Endothelial cell of umbilical vein (primary cell): ENCODE data around the gene ARID5A. TPM values are rescaled to one million over a fixed set of nuclear protein-coding genes. Genes with fewer than 3 reads are reported as not detected.

Source experiments
- BruUV-seq: library from RNA; stranded (reverse); fragments of 400-500 nt; replicated peaks from 2 replicates; lab custom pipeline; 2021; lab: Mats Ljungman, UMichigan
- CTCF ChIA-PET: fragments of 300-600, 350-600 bp; sonication (Branson Sonifier 250); formaldehyde crosslinking; loops from one replicate; lab custom pipeline; 2021; ENCODE audit warnings: antibody characterized with exemption, inconsistent platforms; lab: Charles Lee
- POLR2A ChIA-PET: fragments of 300-600, 350-600 bp; sonication (Branson Sonifier 250); formaldehyde crosslinking; loops from one replicate; lab custom pipeline; 2021; ENCODE audit warnings: antibody characterized with exemption, inconsistent platforms; lab: Charles Lee
- DNase-seq: peaks from one replicate; pipeline ENCODE4 v3.0.0-alpha.2; 2011; ENCODE audit warnings: low read depth, low spot score
- FAIRE-seq: peaks from 2 replicates; lab custom pipeline; 2011; peaks lifted over from hg19 to GRCh38; lab: Jason Lieb, UNC
- H2AFZ ChIP-seq: 2 replicates; pipeline ENCODE4 v1.6.0; 2012; ENCODE audit warnings: low read depth, low read length, control low read depth, inconsistent platforms
- H3K27ac ChIP-seq: 2 replicates; pipeline ENCODE4 v1.5.1; 2011; ENCODE audit warnings: low read depth, mild to moderate bottlenecking, control low read depth, low read length, moderate library complexity; ENCODE audit not compliant: insufficient read depth
- H3K27me3 ChIP-seq, 2 experiments: 2 replicates each; pipeline versions ENCODE4 v1.6.0 to v1.6.1; 2011; ENCODE audit warnings: low read length in 2 of 2, mixed read lengths in 1 of 2; ENCODE audit not compliant: control insufficient read depth in 2 of 2, insufficient read depth in 2 of 2
- H3K36me3 ChIP-seq, 2 experiments: 2 replicates in 1 of 2; 3 replicates in 1 of 2; pipeline ENCODE4 v1.5.1; 2011; ENCODE audit warnings: low read length in 2 of 2, mild to moderate bottlenecking in 1 of 2, moderate library complexity in 1 of 2; ENCODE audit not compliant: control insufficient read depth in 2 of 2, insufficient read depth in 2 of 2; ENCODE audit errors: extremely low read depth in 1 of 2
- H3K4me1 ChIP-seq: 3 replicates; pipeline ENCODE4 v1.5.1; 2011; ENCODE audit warnings: mild to moderate bottlenecking, low read length; ENCODE audit not compliant: control insufficient read depth, insufficient read depth; ENCODE audit errors: extremely low read depth
- H3K4me2 ChIP-seq: 2 replicates; pipeline ENCODE4 v1.6.1; 2011; ENCODE audit warnings: low read length, control low read depth, mixed read lengths; ENCODE audit not compliant: insufficient read depth
- H3K4me3 ChIP-seq, 3 experiments: fragments of 200-600 bp in 1 of 3; sonication (generic), shearing (Covaris generic) in 1 of 3; replicated peaks in 1 of 3; 2 replicates each; pipeline ENCODE4 v1.5.1; 2011 to 2016; ENCODE audit warnings: control low read depth in 3 of 3, low read length in 3 of 3, mild to moderate bottlenecking in 2 of 3, inconsistent platforms in 1 of 3, low read depth in 1 of 3, moderate library complexity in 1 of 3; ENCODE audit not compliant: insufficient read depth in 1 of 3
- H3K79me2 ChIP-seq: 2 replicates; pipeline ENCODE4 v1.6.0; 2012; ENCODE audit warnings: low read length, inconsistent platforms; ENCODE audit not compliant: control insufficient read depth, insufficient read depth
- H3K9ac ChIP-seq: replicated peaks from 2 replicates; pipeline ENCODE3; 2011; ENCODE audit warnings: low read length, control low read depth; ENCODE audit not compliant: insufficient read depth; ENCODE audit errors: extremely low read depth
- H3K9me1 ChIP-seq: replicated peaks from 3 replicates; pipeline ENCODE4 v1.6.0; 2011; ENCODE audit warnings: mild to moderate bottlenecking, low read length; ENCODE audit not compliant: control insufficient read depth, insufficient read depth; ENCODE audit errors: extremely low read depth
- H3K9me3 ChIP-seq: replicated peaks from 2 replicates; pipeline ENCODE4 v1.5.1; 2012; ENCODE audit warnings: low read length, inconsistent platforms; ENCODE audit not compliant: control insufficient read depth, insufficient read depth
- H4K20me1 ChIP-seq: replicated peaks from 2 replicates; pipeline ENCODE3; 2011; ENCODE audit warnings: mild to moderate bottlenecking, low read length; ENCODE audit not compliant: control insufficient read depth, insufficient read depth; ENCODE audit errors: extremely low read depth
- CTCF ChIP-seq, 2 donors: IDR thresholded peaks; 1 replicate in 1 of 2; 2 replicates in 1 of 2; pipeline ENCODE4 v1.5.1; 2011; ENCODE audit warnings: low read length in 2 of 2, mild to moderate bottlenecking in 2 of 2, moderate library complexity in 2 of 2, control low read depth in 1 of 2, inconsistent platforms in 1 of 2, low read depth in 1 of 2; ENCODE audit not compliant: insufficient read depth in 1 of 2; ENCODE audit errors: extremely low read depth in 1 of 2
- EZH2 ChIP-seq: IDR thresholded peaks from 2 replicates; pipeline ENCODE4 v1.6.1; 2012; ENCODE audit warnings: borderline replicate concordance, low read depth, mild to moderate bottlenecking, moderate library complexity, low read length, inconsistent platforms; ENCODE audit not compliant: severe bottlenecking
- FOS ChIP-seq: IDR thresholded peaks from 2 replicates; pipeline ENCODE4 v1.6.1; 2011; ENCODE audit warnings: mild to moderate bottlenecking, low read length, moderate library complexity, borderline replicate concordance; ENCODE audit not compliant: insufficient read depth
- GATA2 ChIP-seq: IDR thresholded peaks from 2 replicates; pipeline ENCODE4 v1.7.0; 2011; ENCODE audit warnings: low read depth, mild to moderate bottlenecking, moderate library complexity, mixed read lengths, low read length; ENCODE audit not compliant: insufficient read length, insufficient read depth
- JUN ChIP-seq: IDR thresholded peaks from 2 replicates; pipeline ENCODE4 v1.6.1; 2011; ENCODE audit warnings: borderline replicate concordance, low read depth; ENCODE audit not compliant: insufficient read length, insufficient read depth
- MAX ChIP-seq: IDR thresholded peaks from 2 replicates; pipeline ENCODE4 v1.6.1; 2011; ENCODE audit not compliant: insufficient read depth, insufficient read length
- MYC ChIP-seq: IDR thresholded peaks from one replicate; pipeline ENCODE4 v1.6.1; 2011; ENCODE audit warnings: mild to moderate bottlenecking, low read depth, low read length
- POLR2A ChIP-seq: IDR thresholded peaks from 2 replicates; pipeline ENCODE4 v1.6.1; 2012; ENCODE audit warnings: low read depth, mild to moderate bottlenecking, control low read depth, low read length
- POLR2AphosphoS5 ChIP-seq: IDR thresholded peaks from 2 replicates; pipeline ENCODE4 v1.6.1; 2012; ENCODE audit warnings: low read depth, mild to moderate bottlenecking, control low read depth, low read length, moderate library complexity; ENCODE audit not compliant: insufficient read depth
- dilution Hi-C: fragments of 300-500 bp; cut with MboI; formaldehyde crosslinking; loops from one replicate; pipeline ENCODE4 v1.15.0; 2019; ENCODE audit warnings: low sequenced_read_pairs; ENCODE audit not compliant: extremely low pct_ligation_motif_present
- intact Hi-C: fragments of 100-400 bp; cut with micrococcal nuclease; formaldehyde crosslinking; loops from one replicate; pipeline ENCODE4 v1.10.0; 2022
- polyA plus RNA-seq, 4 experiments: library from polyadenylated mRNA; depleted of rRNA in 3 of 4; stranded (reverse) in 3 of 4; unstranded in 1 of 4; fragments of >200 nt; gene quantifications; 2 replicates each; pipeline versions ENCODE4 v1.2.1 to v1.2.3, GENCODE V29; 2011 to 2012; ENCODE audit warnings: missing spikeins in 1 of 4
- total RNA-seq: library from RNA; stranded (reverse); gene quantifications from 2 replicates; pipeline ENCODE4 v1.2.3, GENCODE V29; 2021

The ARID5A gene
- total and polyA plus RNA-seq, 2 donors (not counting 3 experiments of a cell fraction or from before 2014, with no cell fraction given): 18.0 to 24.7 TPM

- TF ChIP-seq POLR2A (no peak), CTCF (IDR thresholded peaks at IDR 0.05; ENCODE audit: extremely low read depth in 1 of 2, insufficient read depth in 1 of 2, low read depth in 1 of 2, low read length in 2 of 2) (no peak), POLR2AphosphoS5 (no peak), GATA2 (no peak), MYC (no peak), MAX (no peak), JUN (no peak), FOS (no peak), EZH2 (no peak)
- Histone ChIP-seq H4K20me1 (no peaks in the 10 kb centered on the region), H3K36me3 (no peaks in the 10 kb centered on the region), H3K9me1 (no peaks in the 10 kb centered on the region), H3K9me3 (no peaks in the 10 kb centered on the region), H3K9ac (no peak overlapping the region), H3K4me1 (no peaks in the 10 kb centered on the region), H3K27ac (no peak overlapping the region), H3K4me2 (no peak overlapping the region), H3K4me3 (no peak overlapping the region), H2AFZ (no peak overlapping the region), H3K79me2 (no peaks in the 10 kb centered on the region), H3K27me3 (peaks cover 37 to 50% of the 10 kb centered on the region in 2 experiments)
- no peak for DNase-seq
- POLR2A ChIA-PET: no interaction called here
- CTCF ChIA-PET: no interaction called here
- intact Hi-C loops (no loop called here), dilution Hi-C loops (no loop called here)
- BruUV-seq: no TSS peak
- no peak for FAIRE-seq
Measured at GRCh38 chr2:96499061-96499960, 37.2 kb upstream of the ARID5A start.
